ENCODE results near the gene TBC1D5. TPM values are rescaled to one million over a fixed set of nuclear protein-coding genes. Genes with fewer than 3 reads are reported as not detected.
A peak's percentile ranks its signal among the peaks of the same experiment; 100 is the strongest.
"Not testable (repeated sequence)": the region's sequence is repeated elsewhere in the genome, so short reads cannot be mapped to it uniquely, and the experiment has no call there.

TBC1D5 gene
- total and polyA plus RNA-seq, 2 experiments from 2014 or later: 31.0 to 69.9 TPM

- no peak overlapping the region for H2AFZ ChIP-seq
- TF ChIP-seq EZH2 (IDR thresholded peaks at IDR 0.05; ENCODE audit: insufficient read depth, poor library complexity, severe bottlenecking) (no peak), EZH2phosphoT487 (IDR thresholded peaks at IDR 0.05; ENCODE audit: insufficient read depth, low read depth) (no peak)
- no peak overlapping the region for H3K27ac ChIP-seq
- H3K4me3 ChIP-seq: no peak overlapping the region
- H3K4me1 ChIP-seq (ENCODE audit: insufficient read depth): no peaks in the 10 kb centered on the region; the same call in 1 of the 2 replicates
- H3K27me3 ChIP-seq (replicated peaks; ENCODE audit: insufficient read depth): no peaks in the 10 kb centered on the region
- H3K4me2 ChIP-seq (ENCODE audit: unreplicated experiment): no peak overlapping the region
- H3K79me2 ChIP-seq (ENCODE audit: insufficient read depth): no peaks in the 10 kb centered on the region
- H4K20me1 ChIP-seq (ENCODE audit: insufficient read depth): no peaks in the 10 kb centered on the region
- WGBS, 2 experiments (ENCODE audit: low coverage in 1 of 2, low lambda C conversion rate in 2 of 2, missing lambda C conversion rate in 2 of 2): 90 to 96% methylated on average over 11 of the region's 11 CpGs
- H3F3A ChIP-seq (ENCODE audit: insufficient read depth): peaks cover 7% of the 10 kb centered on the region; the same call in 1 of the 2 replicates
- no peak overlapping the region for H3K9ac ChIP-seq
- no peaks in the 10 kb centered on the region for H3K9me3 ChIP-seq (ENCODE audit: low read depth)
- H3K36me3 ChIP-seq (ENCODE audit: low read depth): no peaks in the 10 kb centered on the region
- H3K9me2 ChIP-seq (ENCODE audit: insufficient read depth): no peaks in the 10 kb centered on the region
- in situ Hi-C loops (cut with MboI): no loop called here
- DNase-seq: no peak
Measured at GRCh38 chr3:17494117-17494809, 248.2 kb downstream of the TBC1D5 start.

GRCh38 chr3:17491601-17492000 lies 250.8 kb downstream of the TBC1D5 start:
- no peak overlapping the region for H3K4me3 ChIP-seq
- no peaks in the 10 kb centered on the region; the same call in 1 of the 2 replicates for H3K4me1 ChIP-seq (ENCODE audit: insufficient read depth)
- in situ Hi-C loops (cut with MboI): no loop called here
- H3K36me3 ChIP-seq (ENCODE audit: low read depth): no peaks in the 10 kb centered on the region
- TF ChIP-seq EZH2 (IDR thresholded peaks at IDR 0.05; ENCODE audit: insufficient read depth, poor library complexity, severe bottlenecking): no peak
- TF ChIP-seq EZH2phosphoT487 (IDR thresholded peaks at IDR 0.05; ENCODE audit: insufficient read depth, low read depth): no peak
- H2AFZ ChIP-seq: no peak overlapping the region
- H3K27me3 ChIP-seq (replicated peaks; ENCODE audit: insufficient read depth): no peaks in the 10 kb centered on the region
- no peak overlapping the region for H3K4me2 ChIP-seq (ENCODE audit: unreplicated experiment)
- no peak overlapping the region for H3K27ac ChIP-seq
- no peaks in the 10 kb centered on the region for H3K9me2 ChIP-seq (ENCODE audit: insufficient read depth)
- H3K9ac ChIP-seq: no peak overlapping the region
- peaks cover 11% of the 10 kb centered on the region; the same call in 1 of the 2 replicates for H3F3A ChIP-seq (ENCODE audit: insufficient read depth)
- no peaks in the 10 kb centered on the region for H3K79me2 ChIP-seq (ENCODE audit: insufficient read depth)
- 80 to 87% methylated on average over 4 of the region's 4 CpGs for WGBS, 2 experiments (ENCODE audit: low coverage in 1 of 2, low lambda C conversion rate in 2 of 2, missing lambda C conversion rate in 2 of 2)
- no peaks in the 10 kb centered on the region for H4K20me1 ChIP-seq (ENCODE audit: insufficient read depth)
- H3K9me3 ChIP-seq (ENCODE audit: low read depth): no peaks in the 10 kb centered on the region
- peak; percentile 27 for DNase-seq

GRCh38 chr3:17491190-17491589 lies 251.2 kb downstream of the TBC1D5 start:
- H3F3A ChIP-seq (ENCODE audit: insufficient read depth): peaks cover 11% of the 10 kb centered on the region; the same call in 1 of the 2 replicates
- H3K4me2 ChIP-seq (ENCODE audit: unreplicated experiment); H4K20me1 ChIP-seq (ENCODE audit: insufficient read depth); in situ Hi-C loops (cut with MboI); H3K4me3 ChIP-seq; H3K79me2 ChIP-seq (ENCODE audit: insufficient read depth); H3K36me3 ChIP-seq (ENCODE audit: low read depth); H3K9ac ChIP-seq; H3K9me2 ChIP-seq (ENCODE audit: insufficient read depth); DNase-seq; H3K27me3 ChIP-seq (replicated peaks; ENCODE audit: insufficient read depth); H3K4me1 ChIP-seq (ENCODE audit: insufficient read depth); H3K9me3 ChIP-seq (ENCODE audit: low read depth); H3K27ac ChIP-seq; H2AFZ ChIP-seq: not testable (repeated sequence)
- 100% methylated on average over 1 of the region's 1 CpG for WGBS, 2 experiments (ENCODE audit: low coverage in 1 of 2, low lambda C conversion rate in 2 of 2, missing lambda C conversion rate in 2 of 2)

- TF ChIP-seq EZH2 (IDR thresholded peaks at IDR 0.05; ENCODE audit: insufficient read depth, poor library complexity, severe bottlenecking) (no peak), EZH2phosphoT487 (IDR thresholded peaks at IDR 0.05; ENCODE audit: insufficient read depth, low read depth) (no peak)
- no peaks in the 10 kb centered on the region for H3K9me2 ChIP-seq (ENCODE audit: insufficient read depth)
- H3K79me2 ChIP-seq (ENCODE audit: insufficient read depth): no peaks in the 10 kb centered on the region
- H3K4me1 ChIP-seq (ENCODE audit: insufficient read depth): no peaks in the 10 kb centered on the region; the same call in 1 of the 2 replicates
- H4K20me1 ChIP-seq (ENCODE audit: insufficient read depth): no peaks in the 10 kb centered on the region
- H3F3A ChIP-seq (ENCODE audit: insufficient read depth): peaks cover 11% of the 10 kb centered on the region; the same call in 1 of the 2 replicates
- no peak overlapping the region for H3K9ac ChIP-seq
- no peaks in the 10 kb centered on the region for H3K27me3 ChIP-seq (replicated peaks; ENCODE audit: insufficient read depth)
- H3K27ac ChIP-seq: no peak overlapping the region
- H3K36me3 ChIP-seq (ENCODE audit: low read depth): no peaks in the 10 kb centered on the region
- DNase-seq: peak; percentile 51
- no peak overlapping the region for H3K4me2 ChIP-seq (ENCODE audit: unreplicated experiment)
- in situ Hi-C loops (cut with MboI): no loop called here
- no peak overlapping the region for H2AFZ ChIP-seq
- H3K4me3 ChIP-seq: no peak overlapping the region
- H3K9me3 ChIP-seq (ENCODE audit: low read depth): no peaks in the 10 kb centered on the region
Measured at GRCh38 chr3:17489139-17489538, 253.3 kb downstream of the TBC1D5 start.

GRCh38 chr3:17481116-17481515 lies 261.3 kb downstream of the TBC1D5 start:
- H3K9ac ChIP-seq: no peak overlapping the region
- no peak for DNase-seq

More at GRCh38 chr3:17481116-17481515, 261.3 kb downstream of the TBC1D5 start:
- H3K4me1 ChIP-seq (ENCODE audit: insufficient read depth): no peaks in the 10 kb centered on the region
- H3K27ac ChIP-seq: no peak overlapping the region
- no peaks in the 10 kb centered on the region for H3K9me3 ChIP-seq (ENCODE audit: low read depth)
- no peak overlapping the region for H3K4me2 ChIP-seq (ENCODE audit: unreplicated experiment)
- TF ChIP-seq EZH2phosphoT487 (IDR thresholded peaks at IDR 0.05; ENCODE audit: insufficient read depth, low read depth): no peak
- H3K27me3 ChIP-seq (replicated peaks; ENCODE audit: insufficient read depth): no peaks in the 10 kb centered on the region
- no peaks in the 10 kb centered on the region for H4K20me1 ChIP-seq (ENCODE audit: insufficient read depth)
- H3K79me2 ChIP-seq (ENCODE audit: insufficient read depth): no peaks in the 10 kb centered on the region
- H3K36me3 ChIP-seq (ENCODE audit: low read depth): no peaks in the 10 kb centered on the region
- WGBS, 2 experiments (ENCODE audit: low coverage in 1 of 2, low lambda C conversion rate in 2 of 2, missing lambda C conversion rate in 2 of 2): 93 to 95% methylated on average over 10 of the region's 10 CpGs
- H2AFZ ChIP-seq: no peak overlapping the region
- H3F3A ChIP-seq (ENCODE audit: insufficient read depth): no peaks in the 10 kb centered on the region
- H3K9me2 ChIP-seq (ENCODE audit: insufficient read depth): no peaks in the 10 kb centered on the region
- in situ Hi-C loops (cut with MboI): no loop called here
- H3K4me3 ChIP-seq: no peak overlapping the region

Measured in GM23248 (cell line).